Spleen (tissue), 7 donors: ENCODE results near the gene CLMP.
"Not testable (repeated sequence)": the region's sequence is repeated elsewhere in the genome, so short reads cannot be mapped to it uniquely, and the experiment has no call there.

Experiments used
- POLR2A ChIP-seq, 3 donors: fragments of 450-650 bp; IDR thresholded peaks; one replicate each; pipeline ENCODE4 v1.5.1; 2017; ENCODE audit warnings: antibody characterized with exemption in 3 of 3, mild to moderate bottlenecking in 1 of 3
- POLR2AphosphoS5 ChIP-seq, 3 donors: sonication (generic); formaldehyde crosslinking; IDR thresholded peaks; one replicate each; pipeline ENCODE4 v1.5.1; 2017; ENCODE audit warnings: antibody characterized with exemption in 3 of 3
- TF ChIP-seq, protein P1 (sequence below), 11 experiments: fragments of 200-600 bp in 7 of 11; fragments of 450-650 bp in 4 of 11; sonication (generic) in 4 of 11; IDR thresholded peaks in 8 of 11; conservative IDR thresholded peaks in 3 of 11; 1 replicate in 7 of 11; 2 replicates in 4 of 11; pipeline versions ENCODE4 v1.4.0 to v1.8.0; 2016 to 2021; ENCODE audit warnings: antibody characterized with exemption in 11 of 11, inconsistent platforms in 4 of 11, mild to moderate bottlenecking in 1 of 11
- donor health status: DM: no; HTN: no; CAD: no; lungs with moderate emphysema.
- donor health status: DM: no; HTN: no; CAD: no.
- donor health status: DM: no; HTN: no; CAD: no.

DNA sequence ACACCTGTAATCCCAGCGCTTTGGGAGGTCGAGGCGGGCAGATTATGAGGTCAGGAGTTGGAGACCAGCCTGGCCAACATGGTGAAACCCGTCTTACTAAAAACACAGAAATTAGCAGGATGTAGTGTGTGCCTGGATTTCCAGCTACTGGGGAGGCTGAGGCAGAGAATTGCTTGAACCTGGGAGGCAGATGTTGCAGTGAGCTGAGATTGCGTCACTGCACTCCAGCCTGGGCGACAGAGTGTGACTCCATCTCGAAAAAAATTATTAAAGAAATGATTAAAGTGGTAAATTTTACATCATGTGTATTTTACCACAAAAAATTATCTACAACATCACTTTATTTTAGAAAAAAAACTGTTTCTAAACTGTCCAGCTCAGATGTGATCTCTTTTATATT lies 11.0 kb upstream of the CLMP start:
- not testable (repeated sequence) for TF ChIP-seq POLR2A, POLR2AphosphoS5 (IDR thresholded peaks at IDR 0.05)
- TF ChIP-seq, protein P1, sequence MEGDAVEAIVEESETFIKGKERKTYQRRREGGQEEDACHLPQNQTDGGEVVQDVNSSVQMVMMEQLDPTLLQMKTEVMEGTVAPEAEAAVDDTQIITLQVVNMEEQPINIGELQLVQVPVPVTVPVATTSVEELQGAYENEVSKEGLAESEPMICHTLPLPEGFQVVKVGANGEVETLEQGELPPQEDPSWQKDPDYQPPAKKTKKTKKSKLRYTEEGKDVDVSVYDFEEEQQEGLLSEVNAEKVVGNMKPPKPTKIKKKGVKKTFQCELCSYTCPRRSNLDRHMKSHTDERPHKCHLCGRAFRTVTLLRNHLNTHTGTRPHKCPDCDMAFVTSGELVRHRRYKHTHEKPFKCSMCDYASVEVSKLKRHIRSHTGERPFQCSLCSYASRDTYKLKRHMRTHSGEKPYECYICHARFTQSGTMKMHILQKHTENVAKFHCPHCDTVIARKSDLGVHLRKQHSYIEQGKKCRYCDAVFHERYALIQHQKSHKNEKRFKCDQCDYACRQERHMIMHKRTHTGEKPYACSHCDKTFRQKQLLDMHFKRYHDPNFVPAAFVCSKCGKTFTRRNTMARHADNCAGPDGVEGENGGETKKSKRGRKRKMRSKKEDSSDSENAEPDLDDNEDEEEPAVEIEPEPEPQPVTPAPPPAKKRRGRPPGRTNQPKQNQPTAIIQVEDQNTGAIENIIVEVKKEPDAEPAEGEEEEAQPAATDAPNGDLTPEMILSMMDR (IDR thresholded peaks at IDR 0.05 in 8 of 11, conservative IDR thresholded peaks at IDR 0.05 in 3 of 11), result not testable (repeated sequence)
